ENCODE results near the gene COA6.

COA6 gene

GRCh38 chr1:234340528-234340927 lies 32.7 kb upstream of the COA6 start:
- H3K4me3 ChIP-seq (ENCODE audit: insufficient read depth, low read length, poor library complexity, severe bottlenecking), result no peak overlapping the region
- peaks cover 4% of the 10 kb centered on the region; the same call in 1 of the 2 replicates for H3K9me3 ChIP-seq (ENCODE audit: insufficient read depth, low read length)
- TF ChIP-seq EZH2phosphoT487 (conservative IDR thresholded peaks at IDR 0.05; ENCODE audit: low read length), result no peak
- TF ChIP-seq CTCF (IDR thresholded peaks at IDR 0.05; ENCODE audit: insufficient read depth, low read length, poor library complexity, severe bottlenecking), result no peak
- no peaks in the 10 kb centered on the region for H3F3A ChIP-seq (ENCODE audit: insufficient read depth)
- H2AFZ ChIP-seq (ENCODE audit: low read depth, low read length, severe bottlenecking), result no peak overlapping the region
- no peaks in the 10 kb centered on the region for H3K79me2 ChIP-seq (ENCODE audit: insufficient read depth, low read length)
- H3K9me2 ChIP-seq (replicated peaks; ENCODE audit: insufficient read depth, low read length), result no peaks in the 10 kb centered on the region
- H3K27me3 ChIP-seq (ENCODE audit: low read length), result no peaks in the 10 kb centered on the region
- H3K9ac ChIP-seq (ENCODE audit: low read length), result no peak overlapping the region
- no peaks in the 10 kb centered on the region for H3K36me3 ChIP-seq (ENCODE audit: low read length)
- H3K27ac ChIP-seq (ENCODE audit: low read depth, low read length), result no peak overlapping the region
- H3K4me2 ChIP-seq (ENCODE audit: low read depth, low read length, poor library complexity, severe bottlenecking), result no peak overlapping the region
- no peaks in the 10 kb centered on the region for H4K20me1 ChIP-seq (ENCODE audit: low read depth, low read length)

- no peaks in the 10 kb centered on the region for H3F3A ChIP-seq (ENCODE audit: insufficient read depth)
- 0 out of 2 replicates have a peak, but pooled peaks cover 4% of the 10 kb centered on the region for H3K9me3 ChIP-seq (ENCODE audit: insufficient read depth, low read length)
- no peak overlapping the region for H3K9ac ChIP-seq (ENCODE audit: low read length)
- TF ChIP-seq EZH2phosphoT487 (conservative IDR thresholded peaks at IDR 0.05; ENCODE audit: low read length) (no peak), CTCF (IDR thresholded peaks at IDR 0.05; ENCODE audit: insufficient read depth, low read length, poor library complexity, severe bottlenecking) (no peak)
- H3K27me3 ChIP-seq (ENCODE audit: low read length), result no peaks in the 10 kb centered on the region
- H3K4me2 ChIP-seq (ENCODE audit: low read depth, low read length, poor library complexity, severe bottlenecking), result no peak overlapping the region
- H4K20me1 ChIP-seq (ENCODE audit: low read depth, low read length), result no peaks in the 10 kb centered on the region
- no peak overlapping the region for H3K27ac ChIP-seq (ENCODE audit: low read depth, low read length)
- H2AFZ ChIP-seq (ENCODE audit: low read depth, low read length, severe bottlenecking), result no peak overlapping the region
- no peak overlapping the region for H3K4me3 ChIP-seq (ENCODE audit: insufficient read depth, low read length, poor library complexity, severe bottlenecking)
- no peaks in the 10 kb centered on the region for H3K36me3 ChIP-seq (ENCODE audit: low read length)
- H3K9me2 ChIP-seq (replicated peaks; ENCODE audit: insufficient read depth, low read length), result no peaks in the 10 kb centered on the region
- H3K79me2 ChIP-seq (ENCODE audit: insufficient read depth, low read length), result no peaks in the 10 kb centered on the region
Measured at GRCh38 chr1:234342774-234343173, 30.5 kb upstream of the COA6 start.

GRCh38 chr1:234345237-234345636 lies 28.0 kb upstream of the COA6 start:
- Histone ChIP-seq H3K27me3 (ENCODE audit: low read length) (no peaks in the 10 kb centered on the region), H3K9me3 (ENCODE audit: insufficient read depth, low read length) (no peaks in the 10 kb centered on the region), H3K27ac (ENCODE audit: low read depth, low read length) (no peak overlapping the region), H3K79me2 (ENCODE audit: insufficient read depth, low read length) (no peaks in the 10 kb centered on the region), H3K9ac (ENCODE audit: low read length) (no peak overlapping the region), H2AFZ (ENCODE audit: low read depth, low read length, severe bottlenecking) (no peak overlapping the region), H3F3A (ENCODE audit: insufficient read depth) (no peaks in the 10 kb centered on the region), H3K36me3 (ENCODE audit: low read length) (no peaks in the 10 kb centered on the region), H3K9me2 (replicated peaks; ENCODE audit: insufficient read depth, low read length) (no peaks in the 10 kb centered on the region), H4K20me1 (ENCODE audit: low read depth, low read length) (no peaks in the 10 kb centered on the region), H3K4me2 (ENCODE audit: low read depth, low read length, poor library complexity, severe bottlenecking) (no peak overlapping the region), H3K4me3 (ENCODE audit: insufficient read depth, low read length, poor library complexity, severe bottlenecking) (no peak overlapping the region)
- TF ChIP-seq EZH2phosphoT487 (conservative IDR thresholded peaks at IDR 0.05; ENCODE audit: low read length) (no peak), CTCF (IDR thresholded peaks at IDR 0.05; ENCODE audit: insufficient read depth, low read length, poor library complexity, severe bottlenecking) (no peak)

All from SU-DHL-6 (cell line).